ELR (cell line): ENCODE results near the gene CERK.

Experiments
- DNase-seq: peaks from one replicate; pipeline ENCODE4 v3.0.0-alpha.2; 2015; ENCODE audit warnings: low read depth

The CERK gene

DNA sequence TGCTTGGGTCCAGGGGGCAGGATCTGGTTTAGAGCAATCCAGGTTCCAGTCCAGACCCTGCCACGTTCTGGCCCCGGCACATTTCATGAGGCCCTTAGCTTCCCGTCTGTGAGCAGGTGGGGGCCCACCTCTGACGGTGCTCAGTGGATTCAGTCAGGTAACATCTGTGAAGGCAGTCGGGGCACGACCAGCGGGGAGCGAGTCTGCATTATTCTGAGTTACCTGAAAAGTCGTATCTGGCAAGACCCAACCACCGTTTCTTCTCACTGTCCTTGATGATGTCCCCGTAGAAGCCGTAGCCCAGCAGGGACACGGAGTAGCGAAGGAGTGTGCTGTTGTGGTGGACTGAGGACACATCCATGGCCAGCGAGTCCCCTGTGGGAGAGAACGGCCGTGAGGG is 39.0 kb downstream of the CERK start:
- no peak for DNase-seq

DNA sequence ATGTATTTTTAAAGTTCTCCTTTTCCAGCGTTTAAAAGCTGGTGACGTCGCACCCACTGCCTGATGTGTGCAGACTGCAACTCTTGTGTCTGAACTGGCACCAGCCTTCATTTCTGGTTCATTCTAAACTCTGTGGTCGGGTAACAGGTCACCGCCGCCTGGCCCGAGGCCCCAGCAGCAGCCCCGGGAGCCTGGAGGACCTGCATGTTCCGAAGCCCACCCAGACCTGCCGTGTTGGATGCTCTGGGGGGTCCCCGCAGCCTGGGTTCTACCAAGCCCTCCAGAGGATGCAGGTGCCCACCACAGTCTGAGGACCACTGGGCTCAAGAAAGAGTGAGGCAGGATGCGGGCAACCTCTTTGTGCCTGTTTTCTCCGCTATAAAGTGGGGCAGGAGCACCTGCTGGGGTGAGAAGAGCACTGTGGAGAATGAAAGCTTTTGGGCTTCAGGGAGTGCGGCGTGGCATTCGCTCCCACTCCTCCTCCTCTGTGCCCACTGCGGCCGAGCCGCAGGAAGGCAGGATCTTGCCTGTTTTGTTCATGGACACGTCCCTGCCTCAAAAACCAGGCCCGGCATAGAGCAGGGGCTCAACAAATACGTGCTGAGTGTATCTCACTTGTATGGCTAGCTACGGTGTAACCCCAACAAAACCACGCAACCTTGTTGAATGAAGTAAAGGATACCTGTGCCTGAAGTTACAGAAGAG is 40.1 kb downstream of the CERK start:
- no peak for DNase-seq

DNA sequence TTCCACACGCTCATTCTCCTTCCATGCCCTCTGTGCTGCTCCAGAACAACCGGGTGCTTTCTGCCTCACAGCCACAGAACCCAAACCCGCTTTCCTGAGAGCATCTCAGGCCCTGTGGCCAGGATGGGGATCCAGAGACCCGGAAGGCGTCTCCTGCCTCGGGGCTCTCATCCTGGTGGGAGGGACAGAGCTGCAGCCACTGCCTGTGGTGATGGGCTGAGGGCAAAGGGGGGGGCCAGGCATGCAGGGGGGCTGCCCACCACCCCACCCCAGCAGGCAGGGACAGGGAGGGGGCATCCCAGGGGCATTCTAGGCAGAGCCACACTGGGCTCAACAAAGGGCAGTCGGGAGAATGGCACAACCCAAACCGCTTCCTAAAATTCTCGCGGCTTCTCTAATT is 41.4 kb downstream of the CERK start:
- DNase-seq: no peak

DNA sequence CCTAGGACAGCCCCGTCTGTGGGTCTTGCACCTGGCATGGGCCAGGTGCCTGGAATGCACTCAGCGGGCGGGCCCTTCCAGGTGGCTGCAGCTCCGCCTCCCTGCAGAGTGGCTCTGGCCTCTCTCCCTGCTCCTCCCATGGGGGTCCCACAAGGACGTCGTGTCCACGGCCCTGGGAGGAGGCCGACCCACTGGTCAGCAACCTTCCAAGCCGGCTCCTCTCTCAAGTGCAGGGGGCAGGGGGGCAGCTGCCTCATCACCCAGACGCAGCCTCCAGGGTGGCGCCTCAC is 41.9 kb downstream of the CERK start:
- no peak for DNase-seq

DNA sequence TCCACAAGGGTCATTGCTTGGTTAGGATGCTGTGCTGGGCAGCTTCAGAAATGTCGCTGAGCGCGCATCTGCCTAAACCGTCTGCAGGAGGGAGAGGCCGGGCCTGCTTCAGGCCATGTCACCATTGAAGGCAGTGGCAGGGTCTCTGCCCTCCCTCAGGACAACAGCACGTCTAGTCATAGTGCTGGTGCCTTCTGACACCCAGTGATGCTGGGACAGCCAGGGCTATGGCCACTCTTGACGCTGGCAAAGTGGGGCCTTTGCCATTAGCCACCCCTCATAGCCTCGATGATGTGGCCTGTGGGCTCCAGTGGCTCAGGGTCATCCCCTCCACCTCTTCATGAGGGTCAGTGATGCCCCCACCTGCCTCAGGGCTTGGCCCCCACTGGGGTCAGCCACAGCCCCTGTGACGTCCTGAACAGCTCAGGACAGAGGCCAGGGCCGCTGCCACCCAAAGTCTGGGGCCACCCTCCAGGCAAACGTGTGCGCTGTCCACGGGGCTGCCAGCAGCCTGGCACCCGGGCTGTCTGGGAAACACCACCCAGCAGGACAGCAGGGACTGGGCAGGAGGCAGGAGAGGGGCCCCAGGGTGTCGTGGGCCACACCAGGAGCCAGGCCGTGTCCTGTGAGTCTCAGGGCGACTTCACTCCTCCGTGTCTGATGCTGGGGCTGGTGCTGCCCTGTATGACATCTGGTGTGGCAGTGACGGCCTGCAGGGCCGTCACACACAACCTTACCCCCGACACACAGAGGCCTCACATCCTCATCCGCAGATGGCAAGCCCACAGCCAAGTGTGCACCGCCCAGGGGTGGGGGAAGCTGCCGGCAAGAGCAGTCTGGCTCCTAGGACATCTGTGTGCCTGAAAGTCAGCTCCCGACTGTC is 42.5 kb downstream of the CERK start:
- DNase-seq: no peak

GRCh38 chr22:46694416-46695170 is 43.5 kb downstream of the CERK start:
- DNase-seq: no peak

- no peak for DNase-seq
These were observed 44.2 kb downstream of the CERK start for GRCh38 chr22:46693634-46694415.

GRCh38 chr22:46691571-46691970 is 46.5 kb downstream of the CERK start:
- DNase-seq: no peak

DNA sequence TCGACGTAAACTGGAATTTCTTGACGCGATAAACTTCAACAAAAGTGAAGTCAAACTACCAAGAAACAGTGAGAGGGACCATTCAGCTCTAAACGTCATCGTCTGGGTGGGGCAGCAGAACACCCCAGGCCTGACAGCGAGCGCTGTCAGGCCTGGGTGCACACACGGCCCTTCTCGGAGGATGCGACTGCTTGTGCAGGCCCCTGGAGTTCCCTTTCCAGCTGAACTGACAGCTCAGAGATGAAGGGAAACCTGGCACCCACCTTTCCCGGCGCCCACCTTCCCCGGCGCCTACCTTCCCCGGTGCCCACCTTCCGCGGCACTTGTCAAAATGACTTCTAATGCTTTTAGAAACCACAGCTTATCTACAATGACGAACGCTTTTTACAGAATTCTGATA is 47.9 kb downstream of the CERK start:
- DNase-seq: no peak

- DNase-seq: no peak
These were observed 49.1 kb downstream of the CERK start for GRCh38 chr22:46688949-46689348.

GRCh38 chr22:46687460-46687859 is 50.6 kb downstream of the CERK start:
- no peak for DNase-seq

GRCh38 chr22:46687048-46687444 is 51.0 kb downstream of the CERK start:
- no peak for DNase-seq

- DNase-seq: no peak
These were observed 51.6 kb downstream of the CERK start for GRCh38 chr22:46686221-46687047.

- no peak for DNase-seq
These were observed 53.3 kb downstream of the CERK start for GRCh38 chr22:46684706-46685105.

DNA sequence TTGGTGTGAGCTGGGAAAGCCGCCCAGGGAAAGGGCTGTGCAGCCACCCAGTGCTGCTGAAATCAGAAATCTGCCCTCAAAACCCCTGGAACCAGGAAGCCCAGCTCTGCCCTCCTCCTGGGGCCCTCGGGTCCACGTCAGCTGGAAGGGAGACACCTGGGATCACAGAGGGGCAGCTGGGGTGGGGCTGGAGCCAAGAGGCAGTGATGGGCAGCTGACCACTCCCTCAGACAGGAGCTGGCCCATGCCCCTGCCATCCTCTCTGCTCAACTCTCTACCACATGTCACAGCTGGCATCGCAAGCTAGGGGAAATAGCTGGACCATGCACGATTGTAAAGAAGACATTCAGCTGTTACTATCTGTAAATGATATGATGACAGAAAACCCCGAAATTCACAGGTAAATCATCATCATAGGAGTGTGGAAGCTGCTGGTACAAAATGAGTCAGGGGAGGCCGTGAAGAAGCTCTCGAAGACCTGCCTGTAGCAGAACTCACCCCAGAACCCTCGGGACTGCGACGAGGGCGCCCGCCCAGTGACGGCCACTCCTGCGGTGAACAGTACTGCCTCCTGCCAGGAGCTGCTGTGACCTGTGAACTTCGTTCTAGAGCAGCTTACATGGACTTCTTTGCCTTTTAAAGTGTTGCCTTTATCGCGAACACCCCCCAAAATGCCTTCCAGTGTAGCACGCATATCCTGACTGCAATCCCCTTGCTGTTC is 55.9 kb downstream of the CERK start:
- no peak for DNase-seq

GRCh38 chr22:46681010-46681409 is 57.0 kb downstream of the CERK start:
- DNase-seq: peak; percentile 12

- no peak for DNase-seq
These were observed 58.3 kb downstream of the CERK start for GRCh38 chr22:46679706-46680269.

DNA sequence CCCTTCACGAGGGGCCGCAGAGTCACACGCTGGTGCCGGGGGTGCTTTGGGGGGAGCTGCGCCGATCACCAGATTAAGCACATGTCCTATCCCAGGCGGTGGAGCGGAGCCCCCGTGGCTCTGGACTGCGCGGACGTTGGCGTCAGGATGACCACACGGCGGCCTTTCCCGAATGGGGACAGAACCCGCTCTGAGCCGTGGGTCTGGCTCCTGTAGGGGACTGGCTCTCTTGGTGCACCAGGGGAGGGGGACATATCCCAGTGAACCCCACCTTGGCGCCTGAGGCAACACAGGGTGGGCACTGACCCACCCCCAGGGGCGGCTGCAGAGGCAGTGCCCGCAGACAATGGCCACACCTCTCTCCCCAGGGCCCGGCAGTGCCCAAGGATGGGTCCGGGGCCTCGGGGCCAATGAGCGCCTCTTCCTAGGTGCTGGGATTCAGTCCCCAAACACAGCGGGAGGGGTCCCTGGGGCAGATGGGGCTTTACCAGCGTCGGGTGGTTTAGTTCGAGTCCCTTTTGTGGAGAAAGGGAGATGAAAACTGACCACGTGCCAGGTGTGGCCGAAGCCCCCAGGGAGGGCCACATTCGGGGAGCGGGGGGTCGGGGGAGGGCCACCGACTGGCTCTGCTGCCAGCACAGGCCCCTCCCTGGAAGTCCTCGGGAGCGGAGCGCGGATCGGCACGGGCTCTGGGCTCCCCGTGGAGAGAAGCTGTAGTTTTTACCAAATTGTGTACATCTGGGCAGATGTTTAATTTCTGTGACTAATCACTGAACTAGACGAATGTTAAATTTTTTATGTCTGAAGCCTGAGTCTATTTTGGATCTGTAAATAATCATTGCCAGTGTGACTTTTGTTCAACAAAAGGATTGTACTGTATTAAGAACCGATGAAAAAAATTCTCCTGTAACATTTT is 59.0 kb downstream of the CERK start:
- DNase-seq: no peak

- no peak for DNase-seq
These were observed 59.9 kb downstream of the CERK start for GRCh38 chr22:46678003-46678657.
